HCT116 (cell line): ENCODE results near the gene TBC1D25. TPM values are rescaled to one million over a fixed set of nuclear protein-coding genes. Genes with fewer than 3 reads are reported as not detected.

Source experiments
- ATAC-seq: fragments of 200-7000 bp; cut with Tn5 transposase; 2 replicates; pipeline ENCODE4 v1.9.1; 2020; ENCODE audit warnings: mild to moderate bottlenecking, moderate library complexity
- BruUV-seq: library from RNA; stranded (reverse); fragments of 400-500 nt; replicated peaks from 2 replicates; lab custom pipeline; 2021; lab: Mats Ljungman, UMichigan
- CTCF ChIA-PET: fragments of 300-600 bp; sonication (Branson Sonifier 250); formaldehyde crosslinking; loops from one replicate; lab custom pipeline; 2021; ENCODE audit warnings: antibody characterized with exemption; lab: Charles Lee
- POLR2A ChIA-PET: fragments of 300-600, 350-600 bp; sonication (Branson Sonifier 250); formaldehyde crosslinking; loops from one replicate; lab custom pipeline; 2021; ENCODE audit warnings: antibody characterized with exemption; lab: Charles Lee
- RAD21 ChIA-PET, 2 experiments: fragments of 300-600 bp; sonication (Branson Sonifier 250); formaldehyde crosslinking; loops; one replicate each; lab custom pipeline; 2023; ENCODE audit warnings: low total read pairs in 2 of 2; ENCODE audit not compliant: uncharacterized antibody in 2 of 2, unreplicated experiment in 2 of 2, low non-redundant PET in 1 of 2; lab: Charles Lee
- DNase-seq: peaks from one replicate; pipeline ENCODE4 v3.0.0-alpha.2; 2010; ENCODE audit warnings: low read depth, low spot score
- H2AFZ ChIP-seq: fragments of 200-600 bp; shearing (Covaris generic), sonication (generic); 2 replicates; pipeline ENCODE4 v1.6.1; 2017; ENCODE audit warnings: low read depth, mixed run types, mixed read lengths, antibody characterized with exemption, low read length; ENCODE audit not compliant: poor library complexity, severe bottlenecking
- H3K27ac ChIP-seq: 2 replicates; pipeline ENCODE4 v1.5.1; 2012; ENCODE audit warnings: low read depth, low read length
- H3K27me3 ChIP-seq: fragments of 200-600 bp; sonication (generic); 2 replicates; pipeline ENCODE4 v1.6.1; 2016; ENCODE audit warnings: mixed run types, low read length, mixed read lengths; ENCODE audit not compliant: insufficient read depth
- H3K36me3 ChIP-seq, 2 experiments: fragments of 200-500 bp in 1 of 2; fragments of 200-600 bp in 1 of 2; sonication (Bioruptor generic) in 1 of 2; sonication (generic) in 1 of 2; 2 replicates each; pipeline versions ENCODE4 v1.5.1 to v1.6.1; 2014 to 2016; ENCODE audit warnings: low read length in 2 of 2, inconsistent platforms in 1 of 2, mixed read lengths in 1 of 2, mixed run types in 1 of 2; ENCODE audit not compliant: insufficient read depth in 2 of 2, control insufficient read depth in 1 of 2
- H3K4me1 ChIP-seq, 2 experiments: fragments of 200-600 bp in 1 of 2; sonication (generic) in 1 of 2; 2 replicates each; pipeline versions ENCODE4 v1.5.1 to v1.6.1; 2012 to 2017; ENCODE audit warnings: low read length in 2 of 2, inconsistent platforms in 1 of 2, mild to moderate bottlenecking in 1 of 2, mixed read lengths in 1 of 2, mixed run types in 1 of 2, moderate library complexity in 1 of 2; ENCODE audit not compliant: insufficient read depth in 2 of 2, control insufficient read depth in 1 of 2
- H3K4me2 ChIP-seq: fragments of 200-600 bp; sonication (generic); 2 replicates; pipeline ENCODE4 v1.6.1; 2017; ENCODE audit warnings: mixed run types, low read length, mixed read lengths
- H3K4me3 ChIP-seq, 2 experiments: fragments of 200-600 bp in 1 of 2; sonication (generic) in 1 of 2; replicated peaks in 1 of 2; 2 replicates each; pipeline ENCODE4 v1.5.1; 2011 to 2016; ENCODE audit warnings: low read length in 2 of 2, control low read depth in 1 of 2, low read depth in 1 of 2, mild to moderate bottlenecking in 1 of 2, mixed read lengths in 1 of 2, mixed run types in 1 of 2
- H3K79me2 ChIP-seq: fragments of 200-600 bp; sonication (generic); 2 replicates; pipeline ENCODE4 v1.6.1; 2017; ENCODE audit warnings: mild to moderate bottlenecking, mixed run types, low read length, moderate library complexity, mixed read lengths; ENCODE audit not compliant: insufficient read depth
- H3K9ac ChIP-seq: fragments of 200-600 bp; sonication (generic); 2 replicates; pipeline ENCODE4 v1.6.1; 2016; ENCODE audit warnings: low read length, mixed read lengths
- H3K9me2 ChIP-seq: fragments of 200-600 bp; sonication (generic), shearing (Covaris generic); 2 replicates; pipeline ENCODE4 v1.6.1; 2017; ENCODE audit warnings: mixed run types, mild to moderate bottlenecking, moderate library complexity; ENCODE audit not compliant: insufficient read depth
- H3K9me3 ChIP-seq, 2 experiments: fragments of 200-500 bp in 1 of 2; fragments of 200-600 bp in 1 of 2; sonication (Bioruptor generic) in 1 of 2; sonication (generic) in 1 of 2; 2 replicates each; pipeline ENCODE4 v1.6.1; 2014 to 2017; ENCODE audit warnings: low read length in 2 of 2, mixed read lengths in 2 of 2, inconsistent platforms in 1 of 2, low read depth in 1 of 2, mild to moderate bottlenecking in 1 of 2, mixed run types in 1 of 2, moderate library complexity in 1 of 2; ENCODE audit not compliant: control insufficient read depth in 1 of 2, insufficient read depth in 1 of 2
- H4K20me1 ChIP-seq: fragments of 200-600 bp; sonication (generic), shearing (Covaris generic); 2 replicates; pipeline ENCODE4 v1.6.1; 2017; ENCODE audit warnings: mixed run types, mild to moderate bottlenecking, moderate library complexity; ENCODE audit not compliant: insufficient read depth
- ATF3 ChIP-seq: IDR thresholded peaks from 2 replicates; pipeline ENCODE4 v1.6.1; 2012
- CBX3 ChIP-seq: IDR thresholded peaks from 2 replicates; pipeline ENCODE4 v1.6.1; 2012; ENCODE audit warnings: low read depth
- CEBPB ChIP-seq: IDR thresholded peaks from 2 replicates; pipeline ENCODE4 v1.6.1; 2012; ENCODE audit warnings: low read depth
- ELF1 ChIP-seq: IDR thresholded peaks from 2 replicates; pipeline ENCODE4 v1.6.1; 2012; ENCODE audit warnings: low read depth, borderline replicate concordance
- EZH2 ChIP-seq: fragments of 200-600 bp; sonication (generic); IDR thresholded peaks from 2 replicates; pipeline ENCODE4 v1.6.1; 2017; ENCODE audit warnings: antibody characterized with exemption, mixed run types
- EZH2phosphoT487 ChIP-seq: fragments of 200-600 bp; IDR thresholded peaks from 2 replicates; pipeline ENCODE4 v1.6.1; 2018; ENCODE audit warnings: antibody characterized with exemption, borderline replicate concordance
- FOSL1 ChIP-seq: IDR thresholded peaks from 2 replicates; pipeline ENCODE4 v1.6.1; 2012; ENCODE audit warnings: low read depth
- JUND ChIP-seq: IDR thresholded peaks from 2 replicates; pipeline ENCODE4 v1.6.1; 2012
- POLR2AphosphoS5 ChIP-seq: IDR thresholded peaks from 2 replicates; pipeline ENCODE4 v1.6.1; 2011; ENCODE audit warnings: mild to moderate bottlenecking, low read depth, low read length, moderate library complexity
- RAD21 ChIP-seq: IDR thresholded peaks from 2 replicates; pipeline ENCODE4 v1.6.1; 2012; ENCODE audit warnings: low read depth, mild to moderate bottlenecking
- SIN3A ChIP-seq: IDR thresholded peaks from 2 replicates; pipeline ENCODE4 v1.6.1; 2012; ENCODE audit warnings: low read depth
- TCF7L2 ChIP-seq: IDR thresholded peaks from 2 replicates; pipeline ENCODE4 v1.7.0; 2011; ENCODE audit warnings: borderline replicate concordance, inconsistent platforms; ENCODE audit not compliant: insufficient read depth, insufficient read length; ENCODE audit errors: extremely low read depth
- ZFX ChIP-seq: fragments of 450-650 bp; IDR thresholded peaks from 2 replicates; pipeline ENCODE4 v1.6.1; 2017
- ZNF274 ChIP-seq: fragments of 200-500 bp; sonication (Bioruptor generic); IDR thresholded peaks from 2 replicates; pipeline ENCODE4 v1.6.1; 2014; ENCODE audit warnings: mild to moderate bottlenecking, low read depth, low read length, inconsistent platforms
- intact Hi-C: fragments of 100-400 bp; cut with micrococcal nuclease; formaldehyde crosslinking; loops from 2 replicates; pipeline ENCODE4 v1.10.0; 2022
- total RNA-seq: library from RNA; stranded (reverse); gene quantifications from one replicate; pipeline ENCODE4 v1.2.1, GENCODE V29; 2021; ENCODE audit not compliant: unreplicated experiment
- TF ChIP-seq, protein P1 (sequence below): IDR thresholded peaks from 2 replicates; pipeline ENCODE4 v1.6.1; 2012; ENCODE audit warnings: low read depth

The TBC1D25 gene
- total RNA-seq, 1 experiment from 2014 or later, result 10.5 TPM

DNA sequence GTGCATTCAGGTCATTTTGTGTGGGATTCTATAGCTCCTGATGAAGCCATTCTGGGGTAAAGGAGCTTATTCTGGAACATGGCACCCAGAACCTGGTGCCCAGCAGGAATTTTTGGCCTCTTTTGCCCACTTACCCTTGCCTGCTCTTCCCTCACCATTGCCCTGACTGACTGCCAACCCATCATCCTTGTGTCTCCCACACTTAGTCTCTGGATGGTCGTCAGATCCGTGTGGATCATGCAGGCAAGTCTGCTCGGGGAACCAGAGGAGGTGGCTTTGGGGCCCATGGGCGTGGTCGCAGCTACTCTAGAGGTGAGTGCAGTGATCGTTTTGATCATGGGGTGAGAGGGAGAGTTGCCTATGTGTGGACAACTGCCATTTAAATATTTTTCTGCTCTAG lies 36.6 kb downstream of the TBC1D25 start:
- H4K20me1 ChIP-seq, result no peaks in the 10 kb centered on the region
- no peak overlapping the region for H2AFZ ChIP-seq
- DNase-seq, result no peak
- peak overlapping the region; percentile 82 for H3K4me2 ChIP-seq
- intact Hi-C loops, result loop anchor here (10.0 kb wide), 1 partner anchor 101 kb away; the partner anchor contains the start of genes FTSJ1 and SLC38A5
- no peak overlapping the region; the same call in 1 of the 2 replicates for H3K27ac ChIP-seq
- ATAC-seq, result no peak
- peak overlapping the region; percentile 98; the same call in 1 of the 2 replicates for H3K9ac ChIP-seq
- BruUV-seq, result no TSS peak
- peaks cover 5 to 14% of the 10 kb centered on the region in 2 experiments for H3K4me1 ChIP-seq
- H3K79me2 ChIP-seq, result peaks cover 27% of the 10 kb centered on the region
- CTCF ChIA-PET, result no interaction called here
- RAD21 ChIA-PET, result no interaction called here
- H3K36me3 ChIP-seq, result peaks cover 23 to 34% of the 10 kb centered on the region in 2 experiments; a peak in 3 of 4 replicates
- TF ChIP-seq ZNF274, result no peak
- no peak for TF ChIP-seq POLR2AphosphoS5
- no peak for TF ChIP-seq CEBPB
- no peak for TF ChIP-seq RAD21
- no peak for TF ChIP-seq CBX3
- no peak for TF ChIP-seq ATF3
- no peak for TF ChIP-seq SIN3A
- H3K9me3 ChIP-seq, result no peaks in the 10 kb centered on the region
- POLR2A ChIA-PET, result no interaction called here
- H3K9me2 ChIP-seq, result no peaks in the 10 kb centered on the region
- no peaks in the 10 kb centered on the region for H3K27me3 ChIP-seq
- H3K4me3 ChIP-seq, result peak overlapping the region; percentile 84 to 90; a peak in 2 of 4 replicates

DNA sequence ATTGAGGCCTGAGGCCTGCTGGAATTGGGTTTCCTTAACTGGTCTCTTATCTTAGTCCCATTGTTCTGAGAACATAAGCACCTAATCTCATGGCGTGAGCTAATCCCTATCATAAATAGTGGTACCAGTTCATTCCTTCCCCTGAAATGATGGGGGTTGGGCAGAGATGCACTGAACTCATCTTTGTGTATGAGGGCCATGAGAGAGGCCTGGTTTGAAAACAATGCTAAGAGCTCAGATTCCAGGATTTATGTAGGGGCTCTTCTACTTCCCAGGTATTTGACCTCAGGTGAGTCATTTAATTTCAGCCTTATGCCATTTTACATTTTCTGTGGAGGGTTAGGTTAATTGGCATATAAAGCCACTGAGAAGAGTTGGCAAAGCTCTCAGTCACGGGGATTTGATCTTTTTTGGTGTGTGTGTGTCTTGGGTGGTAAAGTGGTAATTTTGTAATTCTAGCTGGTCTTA lies 39.2 kb downstream of the TBC1D25 start:
- Histone ChIP-seq H3K79me2 (peaks cover 27% of the 10 kb centered on the region), H2AFZ (no peak overlapping the region), H3K4me2 (no peak overlapping the region), H3K4me1 (peaks cover 5 to 12% of the 10 kb centered on the region in 2 experiments), H3K27ac (no peak overlapping the region), H3K9ac (no peak overlapping the region), H3K9me3 (no peaks in the 10 kb centered on the region), H4K20me1 (no peaks in the 10 kb centered on the region), H3K36me3 (peaks cover 23 to 34% of the 10 kb centered on the region in 2 experiments; a peak in 3 of 4 replicates), H3K9me2 (no peaks in the 10 kb centered on the region), H3K27me3 (no peaks in the 10 kb centered on the region), H3K4me3 (no peak overlapping the region)
- ATAC-seq (no peak), DNase-seq (no peak)
- BruUV-seq, result no TSS peak
- CTCF ChIA-PET, result no interaction called here
- POLR2A ChIA-PET, result interaction anchor here (0.7 to 1.2 kb wide), 2 partner anchors 18 to 19 kb away, joined by 3 read pairs; no protein-coding TSS in a partner anchor
- intact Hi-C loops, result loop anchor here (10.0 kb wide), 1 partner anchor 104 kb away; the partner anchor contains the start of genes FTSJ1 and SLC38A5
- RAD21 ChIA-PET, result no interaction called here
- no peak for TF ChIP-seq SIN3A
- TF ChIP-seq EZH2, result no peak
- no peak for TF ChIP-seq POLR2AphosphoS5
- no peak for TF ChIP-seq JUND
- TF ChIP-seq ZFX, result no peak
- TF ChIP-seq, protein P1, sequence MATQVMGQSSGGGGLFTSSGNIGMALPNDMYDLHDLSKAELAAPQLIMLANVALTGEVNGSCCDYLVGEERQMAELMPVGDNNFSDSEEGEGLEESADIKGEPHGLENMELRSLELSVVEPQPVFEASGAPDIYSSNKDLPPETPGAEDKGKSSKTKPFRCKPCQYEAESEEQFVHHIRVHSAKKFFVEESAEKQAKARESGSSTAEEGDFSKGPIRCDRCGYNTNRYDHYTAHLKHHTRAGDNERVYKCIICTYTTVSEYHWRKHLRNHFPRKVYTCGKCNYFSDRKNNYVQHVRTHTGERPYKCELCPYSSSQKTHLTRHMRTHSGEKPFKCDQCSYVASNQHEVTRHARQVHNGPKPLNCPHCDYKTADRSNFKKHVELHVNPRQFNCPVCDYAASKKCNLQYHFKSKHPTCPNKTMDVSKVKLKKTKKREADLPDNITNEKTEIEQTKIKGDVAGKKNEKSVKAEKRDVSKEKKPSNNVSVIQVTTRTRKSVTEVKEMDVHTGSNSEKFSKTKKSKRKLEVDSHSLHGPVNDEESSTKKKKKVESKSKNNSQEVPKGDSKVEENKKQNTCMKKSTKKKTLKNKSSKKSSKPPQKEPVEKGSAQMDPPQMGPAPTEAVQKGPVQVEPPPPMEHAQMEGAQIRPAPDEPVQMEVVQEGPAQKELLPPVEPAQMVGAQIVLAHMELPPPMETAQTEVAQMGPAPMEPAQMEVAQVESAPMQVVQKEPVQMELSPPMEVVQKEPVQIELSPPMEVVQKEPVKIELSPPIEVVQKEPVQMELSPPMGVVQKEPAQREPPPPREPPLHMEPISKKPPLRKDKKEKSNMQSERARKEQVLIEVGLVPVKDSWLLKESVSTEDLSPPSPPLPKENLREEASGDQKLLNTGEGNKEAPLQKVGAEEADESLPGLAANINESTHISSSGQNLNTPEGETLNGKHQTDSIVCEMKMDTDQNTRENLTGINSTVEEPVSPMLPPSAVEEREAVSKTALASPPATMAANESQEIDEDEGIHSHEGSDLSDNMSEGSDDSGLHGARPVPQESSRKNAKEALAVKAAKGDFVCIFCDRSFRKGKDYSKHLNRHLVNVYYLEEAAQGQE, result no peak
- no peak for TF ChIP-seq ELF1
- no peak for TF ChIP-seq RAD21
- TF ChIP-seq FOSL1, result no peak
- TF ChIP-seq TCF7L2, result no peak
- no peak for TF ChIP-seq EZH2phosphoT487
